ENCODE results near the gene CARM1. TPM values are rescaled to one million over a fixed set of nuclear protein-coding genes. Genes with fewer than 3 reads are reported as not detected.
"Not testable (repeated sequence)": the region's sequence is repeated elsewhere in the genome, so short reads cannot be mapped to it uniquely, and the experiment has no call there.

CARM1 gene
- total RNA-seq, 1 experiment from 2014 or later: 20.5 TPM

DNA sequence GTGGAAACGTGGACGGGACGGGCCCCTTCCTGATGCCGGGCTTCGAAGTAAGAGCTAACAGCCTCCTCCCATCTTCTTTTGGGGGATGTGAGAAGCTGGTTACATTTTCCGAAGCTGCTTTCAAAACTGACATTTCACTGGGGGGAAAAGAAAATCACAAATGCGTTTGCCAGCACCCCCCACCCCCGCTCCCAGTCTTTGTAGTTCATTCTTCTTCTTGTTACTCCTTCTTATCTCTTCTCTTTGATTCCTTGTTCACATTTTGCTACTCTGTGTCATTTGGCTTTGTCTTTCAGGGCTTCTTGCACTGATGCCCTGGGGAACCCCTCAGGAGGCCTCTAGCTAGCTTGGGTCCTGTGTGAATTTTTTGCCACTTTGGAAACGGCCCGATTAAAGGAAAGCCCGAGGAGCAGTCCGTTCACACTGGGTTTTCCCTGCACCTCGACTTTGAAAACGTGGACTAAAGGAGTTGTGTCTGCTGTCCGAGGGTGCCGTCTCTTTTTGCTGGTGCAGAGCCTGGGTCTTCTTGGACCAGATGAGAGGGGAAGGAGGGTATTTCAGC is 1.3 kb downstream of the CARM1 start:
- no peak for DNase-seq (ENCODE audit: low read depth)

DNA sequence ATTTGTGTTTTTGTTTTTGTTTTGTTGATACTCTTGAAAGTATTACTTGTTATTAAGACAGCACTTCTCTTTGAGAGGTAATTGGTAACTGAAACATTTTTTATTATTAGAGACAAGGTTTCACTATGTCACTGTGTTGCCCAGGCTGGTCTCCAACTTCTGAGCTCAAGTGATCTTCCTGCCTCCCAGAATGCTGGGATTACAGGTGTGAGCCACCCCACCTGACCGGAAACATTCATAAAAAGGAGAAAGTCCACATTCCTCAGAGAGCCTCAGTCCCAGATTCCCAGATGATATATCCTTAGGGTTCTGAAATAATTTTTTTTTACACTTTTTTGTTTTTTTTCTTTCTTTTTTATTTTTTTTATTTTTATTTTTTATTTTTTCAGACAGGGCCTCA is 2.7 kb downstream of the CARM1 start:
- no peak for DNase-seq (ENCODE audit: low read depth)

GRCh38 chr19:10876459-10877240 is 5.3 kb downstream of the CARM1 start:
- no peak for DNase-seq (ENCODE audit: low read depth)

- DNase-seq (ENCODE audit: low read depth): not testable (repeated sequence)
Measured at GRCh38 chr19:10877608-10878007, 6.3 kb downstream of the CARM1 start.

DNA sequence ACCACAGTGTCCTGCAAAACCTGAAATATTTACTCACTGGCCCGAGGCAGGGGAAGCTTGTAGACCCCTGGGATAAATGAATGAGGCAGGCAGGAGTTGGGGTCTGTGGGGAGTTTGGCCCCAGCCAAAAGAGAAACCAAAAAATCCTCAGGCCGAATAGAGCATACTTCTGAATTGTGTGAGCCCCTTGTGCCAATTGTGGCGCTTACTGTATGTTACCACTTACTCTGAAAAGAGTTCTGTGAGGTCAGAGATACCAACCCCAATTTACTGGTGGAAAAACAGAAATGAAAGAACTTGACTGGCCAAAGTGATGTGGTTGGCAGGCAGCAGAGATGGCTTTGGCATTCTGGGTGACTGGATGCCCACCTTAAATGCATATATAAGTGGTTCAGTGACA is 6.9 kb downstream of the CARM1 start:
- no peak for DNase-seq (ENCODE audit: low read depth)

- DNase-seq (ENCODE audit: low read depth): no peak
Measured at GRCh38 chr19:10881403-10882107, 10.2 kb downstream of the CARM1 start.

GRCh38 chr19:10882108-10882457 is 10.7 kb downstream of the CARM1 start:
- DNase-seq (ENCODE audit: low read depth): no peak

GRCh38 chr19:10884274-10884673 is 12.9 kb downstream of the CARM1 start:
- peak; percentile 46 for DNase-seq (ENCODE audit: low read depth)

GRCh38 chr19:10885201-10886169 is 14.1 kb downstream of the CARM1 start:
- DNase-seq (ENCODE audit: low read depth): no peak

GRCh38 chr19:10887616-10888367 is 16.4 kb downstream of the CARM1 start:
- peak; percentile 26 for DNase-seq (ENCODE audit: low read depth)

- DNase-seq (ENCODE audit: low read depth): no peak
Measured at GRCh38 chr19:10888421-10888866, 17.1 kb downstream of the CARM1 start.

DNA sequence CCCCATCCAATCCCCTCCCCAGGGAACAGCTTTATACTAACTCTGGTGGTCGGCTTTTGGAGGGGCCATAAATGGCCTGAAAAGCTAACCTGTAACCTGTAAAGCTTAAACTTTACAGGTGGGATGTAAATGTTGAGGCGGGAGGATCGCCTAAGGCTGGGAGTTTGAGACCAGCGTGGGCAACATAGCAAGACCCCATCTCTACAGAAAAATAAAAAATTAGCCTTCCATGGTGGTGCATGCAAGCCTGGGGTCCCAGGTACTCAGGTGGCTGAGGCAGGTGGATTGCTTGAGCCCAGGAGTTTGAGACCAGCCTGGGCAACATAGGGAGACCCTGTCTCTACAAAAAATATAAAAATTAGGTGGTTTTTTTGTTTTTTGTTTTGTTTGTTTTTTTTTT is 18.5 kb downstream of the CARM1 start:
- DNase-seq (ENCODE audit: low read depth): no peak

- DNase-seq (ENCODE audit: low read depth): no peak
Measured at GRCh38 chr19:10891405-10892086, 20.2 kb downstream of the CARM1 start.

GRCh38 chr19:10892256-10892655 is 20.9 kb downstream of the CARM1 start:
- no peak for DNase-seq (ENCODE audit: low read depth)

GRCh38 chr19:10894911-10895213 is 23.5 kb downstream of the CARM1 start:
- DNase-seq (ENCODE audit: low read depth): no peak

DNA sequence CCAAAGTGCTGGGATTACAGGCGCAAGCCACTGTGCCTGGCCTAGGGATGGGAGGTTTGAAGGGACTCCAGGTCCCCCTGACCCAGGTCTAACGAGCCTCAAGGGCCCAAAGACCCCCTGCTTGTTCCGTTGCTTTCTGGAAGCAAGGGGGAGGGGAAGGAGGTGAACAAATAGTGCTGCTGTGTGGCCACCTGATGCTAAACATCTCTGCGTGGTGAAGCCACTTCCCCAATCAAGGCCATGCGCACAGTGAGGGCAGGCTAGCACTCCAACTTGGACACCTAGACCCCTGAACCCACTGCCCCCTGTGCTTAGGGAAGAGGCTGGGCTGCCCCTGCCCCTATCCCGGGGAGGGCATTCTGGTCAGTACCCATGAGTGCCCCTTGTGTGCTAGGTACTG is 24.0 kb downstream of the CARM1 start:
- DNase-seq (ENCODE audit: low read depth): no peak

DNA sequence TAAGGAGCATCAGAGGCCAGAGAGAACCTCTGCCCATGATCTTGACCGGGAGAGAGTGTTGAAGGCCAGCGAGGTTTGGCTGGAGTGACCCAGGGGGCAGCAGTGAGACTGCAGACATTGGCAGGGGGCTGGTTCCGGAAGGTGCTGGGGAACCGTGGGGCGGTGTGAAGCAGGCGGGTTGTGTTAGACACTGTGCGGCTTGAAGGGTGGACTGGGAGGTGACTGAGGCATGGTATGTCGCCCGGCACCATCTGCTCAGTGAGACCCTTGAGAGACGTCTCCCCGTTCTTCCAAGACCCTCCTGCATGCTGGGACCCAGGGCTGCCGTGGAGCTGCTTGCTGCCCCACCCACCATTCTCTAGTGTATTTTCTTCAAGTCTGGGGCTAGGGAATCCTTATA is 24.6 kb downstream of the CARM1 start:
- no peak for DNase-seq (ENCODE audit: low read depth)

DNA sequence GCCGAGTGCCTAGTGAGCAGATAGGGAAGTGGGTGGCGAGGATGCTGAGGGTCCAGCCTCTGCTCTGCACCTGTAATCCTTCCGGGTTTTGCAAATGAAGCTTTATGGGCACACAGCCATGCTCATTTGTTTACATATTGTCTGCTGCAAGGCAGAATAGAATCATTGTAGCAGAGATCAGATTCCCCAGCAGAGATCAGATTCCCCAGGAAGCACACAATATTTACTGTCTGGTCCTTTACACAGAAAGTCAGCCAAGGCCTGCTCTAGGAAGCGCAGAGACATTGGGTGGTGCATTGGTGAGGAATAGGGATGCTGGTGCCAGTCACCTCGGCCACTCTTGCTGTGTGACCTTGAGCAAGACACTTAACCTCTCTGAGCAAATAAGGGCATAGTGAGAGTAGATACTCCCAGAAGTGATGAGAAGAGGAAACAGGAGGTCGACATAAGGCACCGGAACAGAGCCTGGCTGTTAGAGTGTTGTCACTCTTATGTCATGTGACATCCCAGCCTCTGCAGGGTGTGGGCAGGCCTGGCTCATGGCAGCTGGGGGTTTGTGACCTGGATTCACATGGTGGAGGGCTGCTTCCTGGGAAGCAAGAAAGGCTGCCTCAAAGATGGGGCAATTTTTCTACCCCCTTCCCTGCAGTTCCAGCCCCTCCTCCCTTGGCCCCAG is 25.6 kb downstream of the CARM1 start:
- no peak for DNase-seq (ENCODE audit: low read depth)

DNA sequence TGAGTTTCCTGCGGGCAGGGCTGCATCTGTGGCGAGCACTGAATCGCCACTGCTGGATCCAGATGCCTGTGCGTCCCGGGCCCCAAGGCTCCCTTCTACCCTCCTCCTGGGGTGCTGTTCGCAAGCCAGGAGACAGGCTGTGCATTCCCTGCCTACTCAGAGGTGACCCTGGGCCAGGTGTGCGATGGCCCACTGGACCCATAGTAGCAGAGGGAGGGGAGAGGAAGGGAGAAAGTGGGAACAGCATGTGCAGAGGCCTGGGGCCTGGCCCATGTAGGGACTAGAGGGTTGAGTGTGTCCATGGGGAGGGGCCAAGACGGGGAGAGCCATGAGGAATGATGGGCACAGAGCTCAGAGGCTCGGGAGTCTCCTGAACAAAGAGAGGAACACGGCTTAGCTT is 27.3 kb downstream of the CARM1 start:
- no peak for DNase-seq (ENCODE audit: low read depth)

- DNase-seq (ENCODE audit: low read depth): no peak
Measured at GRCh38 chr19:10899151-10899653, 27.8 kb downstream of the CARM1 start.

Data from Daoy (cell line).